GM12878 (cell line): Measurements from ENCODE around the gene PRODH. TPM values are rescaled to one million over a fixed set of nuclear protein-coding genes. Genes with fewer than 3 reads are reported as not detected.

ENCODE experiments used
- ATAC-seq: fragments of 200-7000 bp; cut with Tn5 transposase; 3 replicates; pipeline ENCODE4 v1.9.1; 2020; ENCODE audit warnings: mild to moderate bottlenecking, moderate library complexity
- BruUV-seq: library from RNA; stranded (reverse); fragments of 400-500 nt; replicated peaks from 2 replicates; lab custom pipeline; 2021; lab: Mats Ljungman, UMichigan
- CTCF ChIA-PET: fragments of 300-600 bp; sonication (Branson Sonifier 250); formaldehyde crosslinking; extraction: SDS; loops from one replicate; lab custom pipeline; 2021; ENCODE audit warnings: inconsistent platforms; lab: Yijun Ruan, JAX
- POLR2A ChIA-PET: fragments of 350-600 bp; formaldehyde crosslinking; extraction: SDS; loops from one replicate; lab custom pipeline; 2021; ENCODE audit warnings: inconsistent platforms; lab: Charles Lee
- RAD21 ChIA-PET: fragments of 300-600 bp; sonication (Branson Sonifier 250); formaldehyde crosslinking; loops from one replicate; lab custom pipeline; 2023; ENCODE audit warnings: antibody characterized with exemption; ENCODE audit not compliant: unreplicated experiment; lab: Charles Lee
- SMC1A ChIA-PET: fragments of 300-600 bp; sonication (Branson Sonifier 250); formaldehyde crosslinking; loops from one replicate; lab custom pipeline; 2023; ENCODE audit not compliant: unreplicated experiment, uncharacterized antibody; lab: Charles Lee
- DNase-seq: peaks from one replicate; pipeline ENCODE4 v3.0.0-alpha.2; 2011; ENCODE audit warnings: low read depth, low spot score
- FAIRE-seq: peaks from 3 replicates; lab custom pipeline; 2011; peaks lifted over from hg19 to GRCh38; lab: Jason Lieb, UNC
- H2AFZ ChIP-seq: 2 replicates; pipeline ENCODE4 v1.6.0; 2011; ENCODE audit warnings: low read depth, low read length, control low read depth; ENCODE audit not compliant: control insufficient read depth
- H3K27ac ChIP-seq: 2 replicates; pipeline ENCODE4 v1.5.1; 2011; ENCODE audit warnings: control low read depth; ENCODE audit not compliant: control insufficient read depth, insufficient read depth
- H3K27me3 ChIP-seq, 2 experiments: replicated peaks in 1 of 2; 2 replicates each; pipeline versions ENCODE4 v1.6.0 to v1.6.1; 2011; ENCODE audit warnings: low read length in 1 of 2; ENCODE audit not compliant: control insufficient read depth in 2 of 2, insufficient read depth in 2 of 2
- H3K36me3 ChIP-seq, 2 experiments: 2 replicates each; pipeline ENCODE4 v1.5.1; 2011; ENCODE audit warnings: low read length in 1 of 2; ENCODE audit not compliant: control insufficient read depth in 2 of 2, insufficient read depth in 2 of 2
- H3K4me1 ChIP-seq: 2 replicates; pipeline ENCODE4 v1.6.1; 2011; ENCODE audit warnings: mild to moderate bottlenecking, low read length, moderate library complexity, mixed read lengths; ENCODE audit not compliant: control insufficient read depth, insufficient read depth
- H3K4me2 ChIP-seq: 2 replicates; pipeline ENCODE4 v1.6.0; 2011; ENCODE audit warnings: control low read depth; ENCODE audit not compliant: control insufficient read depth, insufficient read depth
- H3K4me3 ChIP-seq: fragments of 200-600 bp; sonication (generic); 2 replicates; pipeline ENCODE4 v1.5.1; 2016
- H3K79me2 ChIP-seq: 2 replicates; pipeline ENCODE4 v1.6.0; 2011; ENCODE audit warnings: low read length; ENCODE audit not compliant: control insufficient read depth, insufficient read depth
- H3K9ac ChIP-seq: 2 replicates; pipeline ENCODE4 v1.8.0; 2011; ENCODE audit warnings: low read length, control low read depth, mixed read lengths; ENCODE audit not compliant: control insufficient read depth, insufficient read depth
- H3K9me3 ChIP-seq: replicated peaks from 3 replicates; pipeline ENCODE4 v1.5.1; 2011; ENCODE audit warnings: mild to moderate bottlenecking, low read length; ENCODE audit not compliant: control insufficient read depth, insufficient read depth
- H4K20me1 ChIP-seq: 2 replicates; pipeline ENCODE4 v1.6.0; 2011; ENCODE audit not compliant: control insufficient read depth, insufficient read depth
- CBX3 ChIP-seq: fragments of 200-600 bp; sonication (generic); IDR thresholded peaks from 2 replicates; pipeline ENCODE4 v1.6.1; 2016; ENCODE audit warnings: low read depth, borderline replicate concordance
- CTCF ChIP-seq, 3 experiments: IDR thresholded peaks in 2 of 3; conservative IDR thresholded peaks in 1 of 3; 2 replicates each; pipeline ENCODE4 v1.5.1; 2011; ENCODE audit warnings: low read depth in 3 of 3, low read length in 3 of 3, mild to moderate bottlenecking in 3 of 3, control low read depth in 2 of 3, moderate library complexity in 2 of 3, inconsistent platforms in 1 of 3, mixed read lengths in 1 of 3; ENCODE audit not compliant: control insufficient read depth in 2 of 3, insufficient read depth in 1 of 3; ENCODE audit errors: extremely low read depth in 1 of 3
- ETV6 ChIP-seq, 2 experiments: fragments of 450-650 bp in 1 of 2; IDR thresholded peaks in 1 of 2; conservative IDR thresholded peaks in 1 of 2; 2 replicates each; pipeline ENCODE4 v1.6.1; 2014; ENCODE audit warnings: antibody characterized with exemption in 1 of 2, borderline replicate concordance in 1 of 2, low read depth in 1 of 2, mild to moderate bottlenecking in 1 of 2, moderate library complexity in 1 of 2
- HCFC1 ChIP-seq: fragments of 150-350 bp; IDR thresholded peaks from 2 replicates; pipeline ENCODE4 v1.6.1; 2014; ENCODE audit warnings: low read length
- HDGF ChIP-seq: fragments of 450-650 bp; IDR thresholded peaks from 2 replicates; pipeline ENCODE4 v1.6.1; 2016; ENCODE audit warnings: antibody characterized with exemption
- NR2C1 ChIP-seq: fragments of 450-650 bp; IDR thresholded peaks from 2 replicates; pipeline ENCODE4 v1.6.1; 2017; ENCODE audit warnings: antibody characterized with exemption, mild to moderate bottlenecking, moderate library complexity
- ZBTB11 ChIP-seq: fragments of 450-650 bp; formaldehyde crosslinking; IDR thresholded peaks from 2 replicates; pipeline ENCODE4 v1.5.0; 2022; ENCODE audit warnings: mild to moderate bottlenecking, missing genetic modification characterization
- WGBS: methylation state at CpG from one replicate; pipeline ENCODE4 v1.1.6; 2016; ENCODE audit warnings: low lambda C conversion rate; ENCODE audit not compliant: insufficient replicate concordance, insufficient coverage; ENCODE audit errors: missing lambda C conversion rate; 5-methylcytosine and 5-hydroxymethylcytosine counted together
- in situ Hi-C: fragments of 300-500 bp; cut with MboI; formaldehyde crosslinking; loops from 9 replicates; pipeline ENCODE4 v1.14.3; 2018; ENCODE audit warnings: mixed read lengths
- intact Hi-C: fragments of 100-400 bp; cut with micrococcal nuclease; formaldehyde crosslinking; loops from one replicate; pipeline ENCODE4 v1.14.2; 2022; ENCODE audit not compliant: unreplicated experiment
- polyA plus RNA-seq, 11 experiments: library from polyadenylated mRNA; depleted of rRNA in 4 of 11; unstranded in 6 of 11; stranded (reverse) in 5 of 11; fragments of >200 nt; fragmentation: Nextera tagmentation in 4 of 11; fragmentation: Illumina TruSeq in 1 of 11; extraction: Ambion mirVana in 4 of 11; extraction: Trizol in 1 of 11; gene quantifications; 1 replicate in 1 of 11; 2 replicates in 10 of 11; pipeline versions ENCODE4 v1.2.1 to v1.2.3, GENCODE V29; 2011 to 2016; ENCODE audit warnings: inconsistent platforms in 2 of 11, missing spikeins in 2 of 11, low read depth in 1 of 11
- total RNA-seq, 4 experiments: library from RNA; depleted of rRNA in 3 of 4; stranded (reverse); fragments of >200 nt in 3 of 4; fragmentation: Illumina TruSeq in 1 of 4; extraction: Trizol in 1 of 4; gene quantifications; 2 replicates each; pipeline versions ENCODE4 v1.2.1 to v1.2.3, GENCODE V29; 2013 to 2021
- TF ChIP-seq, protein P1 (sequence below): fragments of 450-650 bp; IDR thresholded peaks from 2 replicates; pipeline ENCODE4 v1.6.1; 2017; ENCODE audit warnings: mild to moderate bottlenecking, moderate library complexity

Gene PRODH
- total and polyA plus RNA-seq, 10 of the 15 experiments (the other 5 are each of a cell fraction or from before 2014, with no cell fraction given) = 0.03 to 0.10 (median 0.07) TPM; not detected in 6

- TF ChIP-seq ZBTB11 (CRISPR knock-in tag) = no peak
Observed at GRCh38 chr22:18933914-18934313, 2.2 kb downstream of the PRODH start (continued).

DNA sequence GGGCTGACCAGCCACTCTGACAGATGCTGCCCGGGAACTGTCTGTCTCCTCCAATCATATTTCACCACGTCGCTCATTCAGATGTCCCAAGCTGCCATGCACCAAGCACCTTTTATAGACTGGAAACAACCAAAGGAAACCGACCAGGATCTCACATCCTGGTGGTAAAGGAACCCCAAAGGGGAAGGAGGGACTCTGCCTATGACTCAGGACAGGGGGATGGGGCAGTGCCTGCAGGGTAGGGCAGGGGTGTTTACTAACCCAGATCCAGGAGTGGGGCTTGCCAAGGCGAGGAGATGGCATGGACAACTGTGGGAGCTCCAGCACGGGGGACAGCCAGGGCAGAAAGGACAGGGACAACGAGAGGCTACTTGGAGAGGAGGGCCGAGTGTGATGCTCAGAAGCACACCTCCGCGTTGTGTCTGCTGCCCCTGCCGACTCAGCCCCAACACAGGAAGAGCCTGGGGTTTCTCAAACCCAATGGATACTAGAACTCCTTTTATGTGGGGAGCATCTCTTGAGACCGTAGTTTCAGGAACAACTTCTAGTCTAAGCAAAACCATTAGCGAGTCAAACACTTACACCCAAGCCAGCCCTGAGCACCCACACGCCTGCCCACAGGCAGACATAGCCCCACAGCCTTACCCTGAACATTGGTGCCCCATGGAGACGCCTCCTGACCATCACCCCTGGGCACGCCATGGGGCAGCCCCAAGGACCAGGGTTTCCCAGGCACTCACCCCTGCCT is 4.0 kb downstream of the PRODH start:
- Histone ChIP-seq H3K4me2 (no peak overlapping the region), H3K4me3 (no peak overlapping the region), H3K4me1 (no peaks in the 10 kb centered on the region), H3K9ac (no peak overlapping the region), H4K20me1 (no peaks in the 10 kb centered on the region), H3K36me3 (no peaks in the 10 kb centered on the region), H3K27ac (no peak overlapping the region), H2AFZ (no peak overlapping the region), H3K79me2 (no peaks in the 10 kb centered on the region), H3K27me3 (no peaks in the 10 kb centered on the region), H3K9me3 (no peaks in the 10 kb centered on the region)
- TF ChIP-seq ETV6 (conservative IDR thresholded peaks at IDR 0.05 in 1 of 2, IDR thresholded peaks at IDR 0.05 in 1 of 2; ENCODE audit: borderline replicate concordance in 1 of 2, low read depth in 1 of 2) = no peak
- TF ChIP-seq CTCF (IDR thresholded peaks at IDR 0.05 in 2 of 3, conservative IDR thresholded peaks at IDR 0.05 in 1 of 3; ENCODE audit: control insufficient read depth in 2 of 3, extremely low read depth in 1 of 3, insufficient read depth in 1 of 3, low read depth in 3 of 3, low read length in 3 of 3) = no peak
- TF ChIP-seq NR2C1 = no peak
- TF ChIP-seq HCFC1 = no peak
- no peak for TF ChIP-seq HDGF
- TF ChIP-seq, protein P1, sequence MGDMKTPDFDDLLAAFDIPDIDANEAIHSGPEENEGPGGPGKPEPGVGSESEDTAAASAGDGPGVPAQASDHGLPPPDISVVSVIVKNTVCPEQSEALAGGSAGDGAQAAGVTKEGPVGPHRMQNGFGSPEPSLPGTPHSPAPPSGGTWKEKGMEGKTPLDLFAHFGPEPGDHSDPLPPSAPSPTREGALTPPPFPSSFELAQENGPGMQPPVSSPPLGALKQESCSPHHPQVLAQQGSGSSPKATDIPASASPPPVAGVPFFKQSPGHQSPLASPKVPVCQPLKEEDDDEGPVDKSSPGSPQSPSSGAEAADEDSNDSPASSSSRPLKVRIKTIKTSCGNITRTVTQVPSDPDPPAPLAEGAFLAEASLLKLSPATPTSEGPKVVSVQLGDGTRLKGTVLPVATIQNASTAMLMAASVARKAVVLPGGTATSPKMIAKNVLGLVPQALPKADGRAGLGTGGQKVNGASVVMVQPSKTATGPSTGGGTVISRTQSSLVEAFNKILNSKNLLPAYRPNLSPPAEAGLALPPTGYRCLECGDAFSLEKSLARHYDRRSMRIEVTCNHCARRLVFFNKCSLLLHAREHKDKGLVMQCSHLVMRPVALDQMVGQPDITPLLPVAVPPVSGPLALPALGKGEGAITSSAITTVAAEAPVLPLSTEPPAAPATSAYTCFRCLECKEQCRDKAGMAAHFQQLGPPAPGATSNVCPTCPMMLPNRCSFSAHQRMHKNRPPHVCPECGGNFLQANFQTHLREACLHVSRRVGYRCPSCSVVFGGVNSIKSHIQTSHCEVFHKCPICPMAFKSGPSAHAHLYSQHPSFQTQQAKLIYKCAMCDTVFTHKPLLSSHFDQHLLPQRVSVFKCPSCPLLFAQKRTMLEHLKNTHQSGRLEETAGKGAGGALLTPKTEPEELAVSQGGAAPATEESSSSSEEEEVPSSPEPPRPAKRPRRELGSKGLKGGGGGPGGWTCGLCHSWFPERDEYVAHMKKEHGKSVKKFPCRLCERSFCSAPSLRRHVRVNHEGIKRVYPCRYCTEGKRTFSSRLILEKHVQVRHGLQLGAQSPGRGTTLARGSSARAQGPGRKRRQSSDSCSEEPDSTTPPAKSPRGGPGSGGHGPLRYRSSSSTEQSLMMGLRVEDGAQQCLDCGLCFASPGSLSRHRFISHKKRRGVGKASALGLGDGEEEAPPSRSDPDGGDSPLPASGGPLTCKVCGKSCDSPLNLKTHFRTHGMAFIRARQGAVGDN = no peak
- TF ChIP-seq CBX3 = no peak
- ChIA-PET POLR2A (no interaction called here), CTCF (no interaction called here), RAD21 (no interaction called here), SMC1A (no interaction called here)
- intact Hi-C loops (no loop called here), in situ Hi-C loops (no loop called here)
- BruUV-seq = no TSS peak
- DNase-seq (no peak), ATAC-seq (peak; percentile 72), FAIRE-seq (no peak)
- WGBS = no CpG with 5 or more reads among the region's 16 CpGs
